Vagina (tissue), 2 donors: ENCODE results near the gene PNMA1.

Source experiments
- CTCF ChIP-seq, 3 experiments: fragments of 450-650 bp in 2 of 3; fragments of 200-600 bp in 1 of 3; sonication (generic) in 1 of 3; IDR thresholded peaks; one replicate each; pipeline ENCODE4 v1.5.1; 2017 to 2019; ENCODE audit warnings: antibody characterized with exemption in 3 of 3, mild to moderate bottlenecking in 2 of 3, moderate library complexity in 2 of 3
- POLR2A ChIP-seq, 2 donors: fragments of 450-650 bp; IDR thresholded peaks; one replicate each; pipeline ENCODE4 v1.6.1; 2017; ENCODE audit warnings: antibody characterized with exemption in 2 of 2, mild to moderate bottlenecking in 2 of 2, moderate library complexity in 2 of 2

- TF ChIP-seq CTCF (IDR thresholded peaks at IDR 0.05): no peak
- TF ChIP-seq POLR2A (IDR thresholded peaks at IDR 0.05): no peak
These were observed 20.1 kb downstream of the PNMA1 start for GRCh38 chr14:73694083-73694482.
